GM12891 (cell line): ENCODE data around the gene AMIGO3.

Experiments
- PAX5 ChIP-seq: IDR thresholded peaks from 2 replicates; pipeline ENCODE4 v1.6.1; 2011; ENCODE audit warnings: low read length, moderate library complexity, mild to moderate bottlenecking; ENCODE audit not compliant: insufficient read depth, severe bottlenecking
- POLR2A ChIP-seq: IDR thresholded peaks from 2 replicates; pipeline ENCODE4 v1.6.1; 2011; ENCODE audit warnings: low read depth, low read length, control low read depth
- POLR2AphosphoS5 ChIP-seq: IDR thresholded peaks from 2 replicates; pipeline ENCODE4 v1.6.1; 2011; ENCODE audit warnings: low read depth, low read length, control low read depth
- POU2F2 ChIP-seq: IDR thresholded peaks from 2 replicates; pipeline ENCODE4 v1.6.1; 2011; ENCODE audit warnings: low read depth, mild to moderate bottlenecking, control low read depth, low read length, moderate library complexity
- SPI1 ChIP-seq: IDR thresholded peaks from 2 replicates; pipeline ENCODE4 v1.6.1; 2011; ENCODE audit warnings: low read depth, low read length, control low read depth
- TAF1 ChIP-seq: IDR thresholded peaks from 2 replicates; pipeline ENCODE4 v1.6.1; 2011; ENCODE audit warnings: low read depth, low read length, control low read depth

- TF ChIP-seq POLR2A (no peak), POLR2AphosphoS5 (no peak), POU2F2 (no peak), TAF1 (no peak), SPI1 (peak; percentile 58), PAX5 (no peak)
Measured at GRCh38 chr3:49712631-49713317, 6.7 kb downstream of the AMIGO3 start.
